Neural cell (in vitro differentiated cells): ENCODE results near the gene PRR4. TPM values are rescaled to one million over a fixed set of nuclear protein-coding genes. Genes with fewer than 3 reads are reported as not detected.

ENCODE experiments used
- H2AFZ ChIP-seq: fragments of 200-600, 300-800 bp; sonication (generic), shearing (Covaris generic); 2 replicates; pipeline ENCODE4 v1.6.0; 2014; ENCODE audit warnings: low read depth, mild to moderate bottlenecking, antibody characterized with exemption, low read length, moderate library complexity
- H3F3A ChIP-seq: fragments of 200-600 bp; shearing (Covaris generic); 2 replicates; pipeline ENCODE4 v1.6.1; 2016; ENCODE audit warnings: mild to moderate bottlenecking, moderate library complexity, mixed read lengths, antibody characterized with exemption, low read length; ENCODE audit not compliant: insufficient read depth, poor library complexity, severe bottlenecking
- H3K27ac ChIP-seq: fragments of 200-600, 300-800 bp; sonication (generic), shearing (Covaris generic); 2 replicates; pipeline ENCODE4 v1.5.1; 2014; ENCODE audit warnings: mild to moderate bottlenecking, low read length, moderate library complexity
- H3K27me3 ChIP-seq: fragments of 300-800, 200-600 bp; sonication (generic), shearing (Covaris generic); 2 replicates; pipeline ENCODE4 v1.6.0; 2014; ENCODE audit warnings: mild to moderate bottlenecking, low read depth, low read length, moderate library complexity; ENCODE audit not compliant: insufficient read depth
- H3K36me3 ChIP-seq: fragments of 300-800, 200-600 bp; sonication (generic), shearing (Covaris generic); 2 replicates; pipeline ENCODE4 v1.5.1; 2014; ENCODE audit warnings: mild to moderate bottlenecking, antibody characterized with exemption, low read length, moderate library complexity; ENCODE audit not compliant: insufficient read depth
- H3K4me2 ChIP-seq: fragments of 300-800, 200-600 bp; sonication (generic), shearing (Covaris generic); 2 replicates; pipeline ENCODE4 v1.6.0; 2014; ENCODE audit warnings: mild to moderate bottlenecking, low read length
- H3K4me3 ChIP-seq: fragments of 300-800, 200-600 bp; sonication (generic), shearing (Covaris generic); 2 replicates; pipeline ENCODE4 v1.5.1; 2014; ENCODE audit warnings: mild to moderate bottlenecking, low read length, moderate library complexity
- H3K79me2 ChIP-seq: fragments of 200-600 bp; shearing (Covaris generic); replicated peaks from 2 replicates; pipeline ENCODE4 v1.6.0; 2014; ENCODE audit warnings: mild to moderate bottlenecking, low read length, moderate library complexity; ENCODE audit not compliant: insufficient read depth
- H3K9ac ChIP-seq: fragments of 300-800, 200-600 bp; sonication (generic), shearing (Covaris generic); 2 replicates; pipeline ENCODE4 v1.6.1; 2016; ENCODE audit warnings: mild to moderate bottlenecking, low read length, mixed read lengths
- H3K9me2 ChIP-seq: fragments of 200-600 bp; shearing (Covaris generic); 2 replicates; pipeline ENCODE4 v1.6.1; 2016; ENCODE audit warnings: mild to moderate bottlenecking, low read length, mixed read lengths; ENCODE audit not compliant: insufficient read depth
- H3K9me3 ChIP-seq: fragments of 200-600, 300-800 bp; sonication (generic), shearing (Covaris generic); 2 replicates; pipeline ENCODE4 v1.6.1; 2016; ENCODE audit warnings: mild to moderate bottlenecking, mixed run types, low read length, moderate library complexity, mixed read lengths
- H4K20me1 ChIP-seq: fragments of 200-600 bp; shearing (Covaris generic); 2 replicates; pipeline ENCODE4 v1.6.1; 2016; ENCODE audit warnings: mild to moderate bottlenecking, mixed run types; ENCODE audit not compliant: insufficient read depth
- CTCF ChIP-seq: fragments of 450-650 bp; IDR thresholded peaks from 2 replicates; pipeline ENCODE4 v1.5.1; 2014; ENCODE audit warnings: antibody characterized with exemption, mild to moderate bottlenecking, moderate library complexity; ENCODE audit not compliant: poor library complexity, severe bottlenecking
- EZH2 ChIP-seq: fragments of 200-600, 300-800 bp; shearing (Covaris generic), sonication (generic); IDR thresholded peaks from 2 replicates; pipeline ENCODE4 v1.6.1; 2014; ENCODE audit warnings: antibody characterized with exemption, low read length, borderline replicate concordance, mild to moderate bottlenecking; ENCODE audit not compliant: insufficient read depth, poor library complexity, severe bottlenecking
- MXI1 ChIP-seq: fragments of 450-650 bp; conservative IDR thresholded peaks from 2 replicates; pipeline ENCODE4 v1.6.1; 2014; ENCODE audit warnings: antibody characterized with exemption, mild to moderate bottlenecking; ENCODE audit not compliant: poor library complexity, severe bottlenecking
- RAD21 ChIP-seq: fragments of 450-650 bp; conservative IDR thresholded peaks from 2 replicates; pipeline ENCODE4 v1.6.1; 2014; ENCODE audit warnings: antibody characterized with exemption, mild to moderate bottlenecking, moderate library complexity
- REST ChIP-seq: IDR thresholded peaks from 2 replicates; pipeline ENCODE4 v1.6.1; 2012; ENCODE audit warnings: borderline replicate concordance
- SMC3 ChIP-seq: fragments of 450-650 bp; conservative IDR thresholded peaks from 2 replicates; pipeline ENCODE4 v1.6.1; 2014; ENCODE audit warnings: antibody characterized with exemption, mild to moderate bottlenecking, moderate library complexity; ENCODE audit not compliant: poor library complexity
- polyA plus RNA-seq: library from polyadenylated mRNA; depleted of rRNA; stranded (reverse); fragments of >200 nt; gene quantifications from 2 replicates; pipeline ENCODE4 v1.2.3, GENCODE V29; 2014

Gene PRR4
- polyA plus RNA-seq, 1 donor from 2014 or later, result 5.0 TPM

GRCh38 chr12:10811883-10812536 is 37.3 kb downstream of the PRR4 start:
- no peaks in the 10 kb centered on the region for H3K79me2 ChIP-seq
- TF ChIP-seq SMC3, result no peak
- no peak for TF ChIP-seq CTCF
- no peak for TF ChIP-seq RAD21
- no peak for TF ChIP-seq REST
- TF ChIP-seq EZH2, result no peak

GRCh38 chr12:10810068-10810467 is 39.2 kb downstream of the PRR4 start, which contains the start of gene TAS2R9:
Gene TAS2R9 (minus strand): TSS chr12:10810168. CDS start chr12:10810075, 93 bp downstream.
- Histone ChIP-seq H3K27me3 (no peaks in the 10 kb centered on the region), H3K9ac (no peak within 1 kb of the TSS), H3K9me3 (no peaks in the 10 kb centered on the region), H3K9me2 (no peaks in the 10 kb centered on the region), H2AFZ (no peak within 1 kb of the TSS), H3K79me2 (no peaks in the 10 kb centered on the region), H3K4me3 (no peak within 1 kb of the TSS), H3F3A (no peaks in the 10 kb centered on the region), H4K20me1 (no peaks in the 10 kb centered on the region), H3K4me2 (no peak within 1 kb of the TSS), H3K27ac (no peak within 1 kb of the TSS), H3K36me3 (no peaks in the 10 kb centered on the region)
- TF ChIP-seq EZH2 (no peak), MXI1 (no peak), REST (no peak)

More at GRCh38 chr12:10811883-10812536, 37.3 kb downstream of the PRR4 start:
- Histone ChIP-seq H3K4me3 (no peak overlapping the region), H3K9me2 (no peaks in the 10 kb centered on the region), H3K9me3 (no peaks in the 10 kb centered on the region), H3K27me3 (no peaks in the 10 kb centered on the region), H3K4me2 (no peak overlapping the region), H3K9ac (no peak overlapping the region), H3K36me3 (no peaks in the 10 kb centered on the region), H3F3A (no peaks in the 10 kb centered on the region), H4K20me1 (no peaks in the 10 kb centered on the region), H3K27ac (no peak overlapping the region), H2AFZ (no peak overlapping the region)
